22Rv1 (cell line): Measurements from ENCODE around the gene XIRP1.

ENCODE experiments used
- CTCF ChIP-seq: fragments of 450-650 bp; IDR thresholded peaks from 2 replicates; pipeline ENCODE4 v1.5.1; 2017; ENCODE audit warnings: mild to moderate bottlenecking
- ZFX ChIP-seq: fragments of 450-650 bp; IDR thresholded peaks from 2 replicates; pipeline ENCODE4 v1.6.1; 2017; ENCODE audit warnings: antibody characterized with exemption, borderline replicate concordance

- TF ChIP-seq CTCF (no peak), ZFX (no peak)
Measured at GRCh38 chr3:39148435-39149058, 43.8 kb downstream of the XIRP1 start.
